GM21737 (cell line): ENCODE data around the gene MAGI2.
"Not testable (repeated sequence)": the region's sequence is repeated elsewhere in the genome, so short reads cannot be mapped to it uniquely, and the experiment has no call there.

Experiments
- ATAC-seq: cut with Tn5 transposase; IDR thresholded peaks from one replicate; pipeline ENCODE4 v1.9.1; 2021; ENCODE audit warnings: mild to moderate bottlenecking, moderate library complexity; ENCODE audit not compliant: unreplicated experiment

Gene MAGI2

DNA sequence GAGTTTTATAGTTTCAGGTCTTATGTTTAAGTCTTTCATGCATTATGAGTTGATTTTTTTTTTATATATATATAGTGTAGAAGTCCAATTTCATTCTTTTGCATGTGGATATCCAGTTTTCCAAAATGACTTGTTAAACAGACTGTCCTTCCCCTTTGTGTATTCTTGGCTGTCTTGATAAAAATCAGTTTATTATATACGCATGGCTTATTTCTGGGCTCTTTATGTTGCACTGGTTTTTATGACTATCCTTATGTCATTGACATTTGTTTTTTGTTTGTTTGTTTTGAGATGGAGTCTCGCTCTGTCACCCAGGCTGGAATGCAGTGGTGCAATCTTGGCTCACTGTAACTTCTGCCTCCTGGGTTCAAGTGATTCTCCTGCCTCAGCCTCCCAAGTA is 485.9 kb downstream of the MAGI2 start:
- not testable (repeated sequence) for ATAC-seq

DNA sequence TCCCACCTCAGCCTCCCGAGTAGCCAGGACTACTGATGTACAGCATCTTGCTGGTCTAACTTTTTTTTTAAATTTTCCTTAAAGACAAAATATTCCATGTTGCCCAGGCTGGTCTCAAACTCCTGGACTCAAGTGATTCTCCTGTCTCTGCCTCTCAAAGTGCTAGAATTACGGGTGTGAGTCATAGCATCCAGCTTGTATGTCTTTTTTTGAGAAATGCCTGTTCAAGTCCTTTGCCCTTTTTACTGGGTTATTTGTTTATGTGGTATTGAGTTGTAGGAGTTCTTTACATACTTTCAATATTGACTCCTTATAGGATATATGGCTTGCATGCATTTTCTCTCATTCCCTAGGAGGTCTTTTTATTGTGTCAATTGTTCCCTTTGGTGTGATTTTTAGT is 486.4 kb downstream of the MAGI2 start:
- no peak for ATAC-seq

GRCh38 chr7:78959477-78959876 is 494.0 kb downstream of the MAGI2 start:
- no peak for ATAC-seq

GRCh38 chr7:78955329-78955728 is 498.1 kb downstream of the MAGI2 start:
- ATAC-seq, result no peak

GRCh38 chr7:78953726-78954363 is 499.6 kb downstream of the MAGI2 start:
- ATAC-seq, result no peak

DNA sequence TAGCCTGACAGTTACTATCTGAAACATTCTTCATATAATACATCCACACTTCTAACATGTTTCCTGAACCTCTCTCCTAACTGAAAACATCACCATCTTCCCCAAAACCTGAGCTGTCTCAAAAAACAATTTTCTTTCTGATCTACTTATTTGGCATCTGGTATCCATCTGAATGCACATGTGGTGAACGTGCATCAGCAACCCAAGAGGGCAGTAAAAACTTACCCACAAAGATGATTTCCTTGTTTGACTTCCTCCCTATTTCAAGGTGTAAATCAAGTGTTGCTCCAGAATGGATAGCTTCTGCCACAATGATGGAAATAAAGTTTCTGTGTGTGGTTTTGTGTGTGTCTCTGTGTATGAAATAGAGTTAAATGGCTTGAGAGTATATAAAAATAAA is 500.4 kb downstream of the MAGI2 start:
- no peak for ATAC-seq

- no peak for ATAC-seq
Observed at GRCh38 chr7:78939669-78940068, 513.8 kb downstream of the MAGI2 start.

GRCh38 chr7:78924581-78924980 is 528.9 kb downstream of the MAGI2 start:
- no peak for ATAC-seq

GRCh38 chr7:78912781-78913180 is 540.7 kb downstream of the MAGI2 start:
- ATAC-seq, result no peak

DNA sequence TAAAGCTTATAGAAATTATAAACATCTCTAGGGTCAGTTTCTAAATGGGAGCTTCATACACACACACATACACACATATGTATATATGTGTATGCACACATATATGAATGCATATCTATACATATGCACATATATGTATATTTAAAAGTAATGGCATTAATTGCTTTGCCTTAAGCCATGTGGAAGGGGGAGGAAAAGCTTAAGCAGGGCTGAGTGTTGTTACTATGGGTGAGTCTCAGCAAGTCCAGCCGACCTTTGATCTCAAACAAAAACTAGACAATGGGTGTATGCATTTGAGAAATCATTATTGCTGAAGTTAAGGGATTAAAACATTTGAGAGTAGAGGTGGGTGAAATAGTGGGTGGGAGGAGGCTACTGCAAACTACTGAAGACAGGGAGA is 546.7 kb downstream of the MAGI2 start:
- ATAC-seq, result no peak

GRCh38 chr7:78905436-78905835 is 548.0 kb downstream of the MAGI2 start:
- ATAC-seq, result no peak

DNA sequence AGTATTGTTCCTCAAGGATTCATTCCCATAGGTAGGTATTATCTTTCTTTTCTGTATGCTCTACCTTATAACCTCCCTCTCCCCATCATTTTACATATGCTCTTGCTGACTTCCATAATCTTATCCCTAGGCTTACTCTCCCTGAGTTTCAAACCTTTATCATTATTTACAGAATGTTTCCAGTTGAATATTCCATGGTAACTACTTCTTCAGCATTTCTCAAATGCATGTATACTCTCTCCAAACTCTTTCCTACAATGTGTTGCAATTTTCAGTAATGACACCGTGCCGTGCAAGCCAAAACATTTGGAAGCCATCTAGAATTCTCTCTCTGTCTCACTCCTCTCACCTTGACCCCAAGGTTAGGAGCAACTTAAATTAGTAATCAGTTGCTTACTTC is 548.5 kb downstream of the MAGI2 start:
- no peak for ATAC-seq

DNA sequence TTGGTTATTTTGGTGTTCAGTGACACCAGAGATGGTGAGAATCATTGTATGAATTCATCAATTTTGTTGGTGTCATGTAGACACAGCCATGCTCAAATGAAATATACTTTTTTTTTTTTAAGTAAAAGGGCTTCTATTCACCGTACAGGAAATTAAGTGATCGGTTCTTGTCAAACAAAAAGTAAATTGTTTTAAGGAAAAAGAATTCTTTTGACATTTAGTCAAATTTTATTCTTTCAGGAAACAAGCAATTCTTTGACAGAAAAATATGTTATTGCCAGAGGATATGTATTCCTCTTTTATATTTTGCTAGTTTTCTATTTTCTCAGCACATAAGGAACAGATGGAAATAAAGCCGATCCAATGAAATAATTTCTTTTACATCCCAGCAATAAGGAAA is 551.9 kb downstream of the MAGI2 start:
- no peak for ATAC-seq

DNA sequence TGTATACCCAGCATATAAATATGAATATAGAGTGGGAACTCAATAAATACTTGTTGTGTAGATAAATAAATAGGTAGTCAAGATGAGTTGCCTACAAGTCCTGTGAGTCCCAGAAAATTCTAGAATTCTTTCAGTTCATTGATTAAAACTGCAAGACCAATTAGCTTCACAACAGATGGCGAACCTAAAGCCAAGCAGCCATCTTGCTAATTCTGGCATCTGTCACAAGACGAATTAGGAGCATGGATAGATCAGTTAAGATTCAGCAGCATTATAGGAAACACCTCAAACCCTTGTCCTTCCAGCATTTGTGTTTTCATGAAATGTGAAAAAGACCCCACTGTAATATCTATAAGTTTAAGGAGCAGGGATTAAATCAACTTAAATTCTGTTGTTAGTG is 552.7 kb downstream of the MAGI2 start:
- no peak for ATAC-seq

DNA sequence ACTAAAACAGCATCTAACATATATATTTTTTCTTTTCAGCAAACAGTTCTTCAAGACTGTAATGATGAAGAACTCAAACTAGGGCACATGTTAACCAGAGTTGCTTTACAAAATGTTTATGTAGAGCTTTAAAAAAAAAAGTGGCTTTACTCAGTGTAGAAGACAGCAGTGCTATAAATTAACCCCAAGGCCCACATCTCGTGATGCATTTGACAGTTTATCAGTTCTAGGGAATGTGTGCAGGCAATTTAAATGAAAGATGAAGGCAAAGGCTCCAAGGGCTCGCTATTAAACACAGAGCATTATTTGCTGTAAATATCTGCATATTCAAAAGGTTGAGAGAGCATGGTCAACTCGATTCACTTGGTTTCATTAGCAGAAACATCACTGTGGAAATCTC is 558.1 kb downstream of the MAGI2 start:
- ATAC-seq, result no peak

GRCh38 chr7:78879206-78879605 is 574.3 kb downstream of the MAGI2 start:
- ATAC-seq, result no peak

GRCh38 chr7:78873117-78873516 is 580.4 kb downstream of the MAGI2 start:
- ATAC-seq, result no peak

DNA sequence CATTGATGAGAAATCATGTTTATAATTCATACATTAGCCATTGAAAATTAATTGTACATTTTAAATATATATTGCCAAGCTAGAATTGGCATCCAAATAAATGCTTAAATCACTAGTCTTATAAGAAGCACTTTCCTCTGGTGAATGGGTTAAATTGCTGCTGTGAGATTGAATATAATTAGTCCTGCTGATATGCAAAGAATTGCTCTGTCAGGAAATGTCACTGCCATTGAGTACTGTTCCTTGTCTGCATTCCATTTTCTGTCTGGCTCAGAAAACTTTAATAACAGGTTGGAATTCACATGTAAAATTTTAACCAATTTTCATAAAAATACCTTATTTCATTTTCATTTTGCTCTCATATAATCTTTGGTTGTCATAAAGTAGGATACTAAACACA is 589.1 kb downstream of the MAGI2 start:
- ATAC-seq, result no peak

DNA sequence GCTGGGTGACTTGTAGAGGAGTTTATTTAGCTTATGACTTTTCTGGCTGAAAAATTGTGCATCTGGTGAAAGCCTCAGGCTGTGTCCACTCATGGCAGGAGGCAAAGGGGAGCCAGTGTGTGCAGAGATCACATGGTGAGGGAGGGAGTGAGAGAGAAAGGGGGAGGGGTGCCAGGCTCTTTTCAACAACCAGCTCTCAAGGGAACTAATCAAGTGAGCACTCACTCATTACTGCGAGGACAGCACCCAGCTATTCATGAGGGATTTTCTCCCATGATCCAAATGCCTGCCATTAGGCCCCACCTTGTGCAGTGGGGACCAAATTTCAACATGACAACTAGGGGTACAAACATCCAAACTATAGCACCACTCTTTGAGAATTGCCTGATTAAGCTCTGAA is 590.2 kb downstream of the MAGI2 start:
- ATAC-seq, result no peak

DNA sequence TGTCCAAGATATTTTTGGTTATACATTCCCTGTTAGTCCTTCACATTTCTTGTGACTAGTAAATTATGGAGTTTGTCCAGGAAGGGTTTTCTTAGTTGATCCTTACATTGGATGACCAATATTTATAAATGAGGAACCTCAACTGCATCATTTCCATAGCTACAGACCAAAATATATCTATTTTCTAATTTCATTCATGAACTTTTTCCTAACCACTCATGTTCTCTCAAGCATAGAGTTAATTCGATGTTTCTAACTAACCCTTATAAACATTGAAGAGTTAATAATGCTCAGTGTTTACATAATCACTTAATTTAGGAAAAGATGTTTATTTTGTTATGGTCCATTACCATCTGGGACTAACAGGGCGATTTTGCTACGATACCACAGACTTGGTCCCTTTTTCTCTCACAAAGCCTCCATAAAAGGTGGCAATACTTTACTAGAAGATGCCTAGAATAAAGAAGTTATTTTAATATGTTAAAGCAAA is 591.0 kb downstream of the MAGI2 start:
- no peak for ATAC-seq

DNA sequence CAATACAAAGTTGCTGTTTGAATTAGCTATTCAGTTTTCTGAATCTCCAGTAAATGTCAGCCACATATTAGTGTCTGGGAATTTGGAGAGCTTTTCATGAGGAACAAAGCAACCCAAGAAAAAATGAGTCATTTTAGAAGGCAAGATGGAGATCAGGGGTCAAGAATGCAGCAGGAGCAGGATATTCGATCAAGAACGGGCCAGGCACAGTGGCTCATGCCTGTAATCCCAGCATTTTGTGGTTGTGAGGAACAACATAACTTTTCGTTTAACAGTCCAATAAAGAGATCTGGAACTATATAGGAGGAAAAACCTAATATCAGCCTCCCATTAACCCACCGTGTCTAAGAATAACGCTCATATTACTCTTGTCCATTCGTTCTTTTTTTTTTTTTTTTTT is 600.5 kb downstream of the MAGI2 start:
- ATAC-seq, result no peak

- ATAC-seq, result no peak
Observed at GRCh38 chr7:78850093-78850740, 603.2 kb downstream of the MAGI2 start.

DNA sequence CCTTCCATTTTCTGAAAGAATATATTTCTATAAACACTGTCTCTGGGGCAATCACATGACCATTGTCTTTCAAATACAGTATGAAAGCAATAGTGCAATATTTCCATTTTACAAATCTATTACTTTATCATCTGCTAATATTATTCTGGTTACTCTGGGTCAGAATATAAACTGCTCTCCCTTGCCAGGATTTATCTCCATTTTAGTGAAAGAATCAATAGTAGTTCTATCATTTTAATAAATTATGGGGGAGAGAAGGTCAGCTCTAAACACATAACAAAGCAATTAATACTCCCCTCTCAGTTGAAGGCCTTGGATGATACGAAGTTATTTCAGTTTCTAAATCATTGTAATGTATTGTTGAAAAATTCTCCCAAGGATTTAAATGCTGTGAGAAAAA is 608.3 kb downstream of the MAGI2 start:
- ATAC-seq, result no peak
